IPS DF 6.9 (cell line): ENCODE measurements around the gene IL11.
A peak's percentile ranks its signal among the peaks of the same experiment; 100 is the strongest.

Experiments
- DNase-seq: peaks from one replicate; pipeline ENCODE4 v3.0.0-alpha.2; 2013; ENCODE audit warnings: low read depth, low spot score
- H3K27ac ChIP-seq: one replicate; pipeline ENCODE4 v1.5.1; 2013; ENCODE audit warnings: low read length, control low read depth
- H3K27me3 ChIP-seq: 2 replicates; pipeline ENCODE4 v1.6.1; 2013; ENCODE audit warnings: mild to moderate bottlenecking, low read length; ENCODE audit not compliant: control insufficient read depth, insufficient read depth
- H3K36me3 ChIP-seq: 2 replicates; pipeline ENCODE4 v1.6.1; 2013; ENCODE audit warnings: low read length; ENCODE audit not compliant: control insufficient read depth, insufficient read depth
- H3K4me1 ChIP-seq: 2 replicates; pipeline ENCODE4 v1.6.1; 2013; ENCODE audit warnings: low read length; ENCODE audit not compliant: control insufficient read depth, insufficient read depth
- H3K4me3 ChIP-seq: 2 replicates; pipeline ENCODE4 v1.5.1; 2013; ENCODE audit warnings: mild to moderate bottlenecking, low read length
- H3K9me3 ChIP-seq: 2 replicates; pipeline ENCODE4 v1.6.1; 2013; ENCODE audit warnings: low read length, inconsistent platforms; ENCODE audit not compliant: control insufficient read depth, insufficient read depth
- WGBS: extraction: QIAGEN DNeasy Blood & Tissue Kit; methylation state at CpG from one replicate; pipeline ENCODE4 v1.1.7; 2013; ENCODE audit warnings: mixed read lengths, missing lambda C conversion rate; ENCODE audit not compliant: insufficient read length, insufficient coverage; 5-methylcytosine and 5-hydroxymethylcytosine counted together

IL11 gene

GRCh38 chr19:55347442-55348009, 22.7 kb downstream of the IL11 start:
- Histone ChIP-seq H3K27ac (no peak overlapping the region), H3K4me1 (peaks cover 16% of the 10 kb centered on the region), H3K4me3 (no peak overlapping the region), H3K36me3 (peaks cover 15% of the 10 kb centered on the region), H3K9me3 (no peaks in the 10 kb centered on the region), H3K27me3 (no peaks in the 10 kb centered on the region)
- no peak for DNase-seq
- WGBS: no CpG with 5 or more reads among the region's 10 CpGs

DNA sequence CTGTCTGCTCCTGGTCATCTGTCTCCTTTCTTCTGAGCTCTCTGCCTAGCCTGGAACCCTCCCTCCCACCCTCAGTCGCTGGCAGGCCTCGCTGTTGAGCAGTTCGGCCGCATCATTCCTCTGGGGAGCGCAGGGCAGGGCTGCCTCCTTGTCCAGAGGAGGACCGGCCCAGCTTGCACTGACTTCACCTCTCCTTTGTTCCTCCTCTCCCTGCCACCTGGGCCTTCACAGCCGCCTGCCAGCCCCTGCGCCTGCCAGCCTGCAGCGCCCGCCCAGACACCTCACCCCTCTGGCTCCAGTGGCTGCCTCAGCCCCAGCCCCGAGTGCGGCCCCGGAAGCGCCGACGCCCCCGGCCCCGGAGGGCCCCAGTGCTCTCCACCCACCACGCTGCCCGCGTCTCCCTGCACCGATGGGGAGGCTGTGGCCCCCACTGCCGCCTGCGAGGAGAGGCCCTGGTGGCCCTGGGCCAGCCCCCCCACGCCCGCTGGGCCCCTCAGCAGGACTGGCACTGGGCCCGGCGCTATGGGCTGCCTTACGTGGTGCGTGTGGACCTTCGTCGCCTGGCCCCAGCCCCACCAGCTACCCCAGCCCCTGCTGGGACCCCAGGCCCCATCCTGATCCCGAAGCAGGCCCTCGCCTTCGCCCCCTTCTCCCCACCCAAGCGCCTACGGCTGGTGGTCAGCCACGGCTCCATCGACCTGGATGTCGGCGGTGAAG, 23.4 kb downstream of the IL11 start:
- Histone ChIP-seq H3K27ac (no peak overlapping the region), H3K4me3 (no peak overlapping the region), H3K9me3 (no peaks in the 10 kb centered on the region), H3K4me1 (peaks cover 16% of the 10 kb centered on the region), H3K27me3 (no peaks in the 10 kb centered on the region), H3K36me3 (peaks cover 15% of the 10 kb centered on the region)
- no CpG with 5 or more reads among the region's 41 CpGs for WGBS
- DNase-seq: no peak

- Histone ChIP-seq H3K9me3 (no peaks in the 10 kb centered on the region), H3K27me3 (no peaks in the 10 kb centered on the region), H3K4me1 (peaks cover 16% of the 10 kb centered on the region), H3K27ac (no peak overlapping the region), H3K4me3 (no peak overlapping the region), H3K36me3 (peaks cover 15% of the 10 kb centered on the region)
- DNase-seq: no peak
- WGBS: no CpG with 5 or more reads among the region's 43 CpGs
Observed at GRCh38 chr19:55345818-55346724, 24.2 kb downstream of the IL11 start.

DNA sequence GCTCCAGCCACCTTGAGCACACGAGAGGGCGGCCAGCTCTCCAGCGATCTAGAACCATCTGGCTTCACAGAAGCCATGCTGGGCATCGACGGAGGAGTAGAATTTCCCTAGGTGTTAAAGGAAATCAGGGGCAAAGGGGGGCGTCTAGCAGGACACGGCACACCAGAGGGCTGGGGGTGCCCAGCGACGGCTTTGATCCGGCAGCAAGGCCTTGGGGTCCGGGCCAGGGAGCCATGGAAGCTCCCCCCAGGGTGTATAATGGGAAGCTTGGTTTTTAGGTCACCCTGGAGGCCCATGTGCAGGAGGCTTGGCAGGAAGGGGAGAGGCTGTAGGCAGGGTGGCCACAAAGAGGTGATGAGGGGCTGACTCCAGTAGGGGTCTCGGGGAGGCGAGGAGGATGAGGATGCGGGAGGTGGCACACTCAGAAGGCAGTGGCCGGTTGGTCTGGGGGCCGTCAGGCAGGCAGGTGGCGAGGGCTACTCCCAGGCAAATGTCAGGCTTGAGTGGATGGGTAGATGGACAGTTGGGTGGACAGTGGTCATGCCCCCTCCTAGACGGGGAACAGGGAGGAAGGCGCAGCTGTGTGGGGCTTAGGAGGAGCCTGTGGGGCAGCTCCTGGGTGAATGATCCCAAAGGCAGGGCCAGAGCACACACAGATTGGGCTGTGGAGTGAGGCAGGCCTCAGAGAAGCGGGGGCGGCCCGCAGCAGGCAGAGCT, 25.0 kb downstream of the IL11 start:
- Histone ChIP-seq H3K27ac (no peak overlapping the region), H3K27me3 (no peaks in the 10 kb centered on the region), H3K4me1 (peaks cover 12% of the 10 kb centered on the region), H3K9me3 (no peaks in the 10 kb centered on the region), H3K4me3 (no peak overlapping the region), H3K36me3 (peaks cover 15% of the 10 kb centered on the region)
- WGBS: no CpG with 5 or more reads among the region's 22 CpGs
- DNase-seq: no peak

DNA sequence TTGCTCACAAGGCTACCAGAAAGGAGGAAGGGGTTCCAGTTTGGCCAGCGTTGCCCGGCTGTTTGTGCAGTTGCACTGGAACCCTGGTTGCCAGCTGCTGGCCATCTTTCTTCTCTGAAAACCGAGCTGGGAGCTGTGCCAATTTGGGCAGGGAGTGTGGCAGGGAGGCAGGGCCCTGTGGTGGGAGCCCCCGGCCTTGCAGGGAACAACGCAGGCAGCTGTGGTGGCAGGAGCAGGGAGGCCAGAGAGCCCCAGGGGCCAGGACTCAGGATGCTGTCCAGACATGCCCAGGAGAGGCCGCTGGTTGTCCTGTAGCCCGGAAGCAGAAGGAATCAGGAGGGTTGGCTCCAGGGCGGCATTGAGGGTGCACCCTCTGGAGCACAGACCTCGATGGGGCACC, 25.8 kb downstream of the IL11 start:
- H3K9me3 ChIP-seq: no peaks in the 10 kb centered on the region
- H3K27ac ChIP-seq: no peak overlapping the region
- peaks cover 15% of the 10 kb centered on the region for H3K36me3 ChIP-seq
- peaks cover 12% of the 10 kb centered on the region for H3K4me1 ChIP-seq
- no peak overlapping the region for H3K4me3 ChIP-seq
- H3K27me3 ChIP-seq: no peaks in the 10 kb centered on the region
- WGBS: no CpG with 5 or more reads among the region's 9 CpGs
- no peak for DNase-seq

- Histone ChIP-seq H3K9me3 (no peaks in the 10 kb centered on the region), H3K27me3 (no peaks in the 10 kb centered on the region), H3K27ac (no peak overlapping the region), H3K36me3 (peaks cover 9% of the 10 kb centered on the region), H3K4me3 (no peak overlapping the region; the same call in 1 of the 2 replicates), H3K4me1 (peaks cover 2% of the 10 kb centered on the region)
- DNase-seq: no peak
- no CpG with 5 or more reads among the region's 50 CpGs for WGBS
Observed at GRCh38 chr19:55341595-55342531, 28.4 kb downstream of the IL11 start.

- Histone ChIP-seq H3K36me3 (peaks cover 8% of the 10 kb centered on the region), H3K27me3 (no peaks in the 10 kb centered on the region), H3K27ac (no peak overlapping the region), H3K4me1 (peaks cover 2% of the 10 kb centered on the region), H3K4me3 (peak overlapping the region; percentile 64; the same call in 1 of the 2 replicates), H3K9me3 (no peaks in the 10 kb centered on the region)
- no peak for DNase-seq
- no CpG with 5 or more reads among the region's 15 CpGs for WGBS
Observed at GRCh38 chr19:55341171-55341588, 29.1 kb downstream of the IL11 start.

DNA sequence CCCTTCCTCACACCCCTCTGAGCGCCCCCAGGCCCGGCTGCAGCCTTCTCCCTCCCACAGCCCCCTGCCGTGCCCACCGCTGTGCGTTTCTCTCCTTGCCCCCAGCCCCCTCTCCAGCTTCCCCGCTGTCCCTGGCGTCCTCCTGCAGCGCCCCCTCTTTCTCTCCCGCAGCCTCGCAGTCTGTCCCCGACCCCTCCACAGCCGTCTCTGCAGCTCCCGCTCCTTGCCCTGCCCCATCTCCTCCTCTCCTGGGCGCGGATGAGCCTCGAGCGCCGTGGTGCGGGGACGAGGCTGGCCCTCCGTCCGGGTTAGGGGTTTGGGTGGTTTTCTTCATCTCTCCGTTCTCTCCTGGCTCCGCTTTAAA, 29.5 kb downstream of the IL11 start:
- peaks cover 2% of the 10 kb centered on the region for H3K4me1 ChIP-seq
- peak overlapping the region; percentile 64; the same call in 1 of the 2 replicates for H3K4me3 ChIP-seq
- no peak for DNase-seq
- H3K27me3 ChIP-seq: no peaks in the 10 kb centered on the region
- H3K36me3 ChIP-seq: peaks cover 8% of the 10 kb centered on the region
- H3K9me3 ChIP-seq: no peaks in the 10 kb centered on the region
- WGBS: no CpG with 5 or more reads among the region's 24 CpGs
- no peak overlapping the region for H3K27ac ChIP-seq

DNA sequence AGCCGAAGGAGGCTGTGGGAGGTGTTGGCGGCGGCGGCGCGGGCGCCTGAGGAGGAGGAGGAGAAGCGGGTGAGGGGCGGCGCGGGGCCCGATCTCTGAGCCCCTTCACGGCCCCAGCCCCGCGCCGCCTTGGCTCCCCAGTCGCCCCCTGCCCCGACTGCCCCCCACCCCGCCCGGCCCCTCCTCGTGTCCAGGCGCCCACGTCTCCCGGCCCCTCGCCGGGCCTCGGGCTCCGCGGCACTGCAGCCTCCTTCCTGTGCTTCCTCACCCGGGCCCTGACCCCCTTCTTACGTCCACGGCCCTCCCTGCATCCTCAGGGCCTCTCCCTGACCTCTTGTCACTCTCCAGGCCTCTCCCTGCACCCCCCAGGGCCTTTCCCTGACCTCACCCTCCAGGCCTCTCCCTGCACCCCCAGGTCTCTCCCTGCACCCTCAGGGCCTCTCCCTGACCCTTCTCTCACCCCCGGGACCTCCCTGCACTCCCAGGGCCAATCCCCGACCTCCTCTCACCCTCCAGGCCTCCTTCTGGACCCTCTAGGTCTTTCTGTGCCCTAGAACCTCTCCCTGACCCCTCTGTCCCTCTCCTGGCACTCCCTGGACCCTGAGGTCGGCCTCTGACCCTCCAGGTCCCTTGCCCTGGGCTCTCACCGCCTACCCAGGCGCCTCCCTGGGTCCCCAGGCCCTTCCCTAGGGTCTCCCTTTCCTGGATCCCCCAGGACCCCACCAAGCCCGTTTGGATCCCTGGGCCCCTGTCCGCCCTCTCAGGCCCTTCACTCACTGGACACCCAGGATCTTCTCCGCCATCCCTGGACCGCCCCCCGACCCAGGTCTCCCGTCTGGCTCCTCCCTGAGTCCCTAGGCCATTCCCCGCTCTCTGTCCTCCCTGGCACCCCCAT, 30.1 kb downstream of the IL11 start:
- DNase-seq: no peak
- WGBS: no CpG with 5 or more reads among the region's 44 CpGs
- no peaks in the 10 kb centered on the region for H3K9me3 ChIP-seq
- peaks cover 2% of the 10 kb centered on the region for H3K4me1 ChIP-seq
- H3K27ac ChIP-seq: no peak overlapping the region
- H3K27me3 ChIP-seq: no peaks in the 10 kb centered on the region
- peak overlapping the region; percentile 64; the same call in 1 of the 2 replicates for H3K4me3 ChIP-seq
- H3K36me3 ChIP-seq: peaks cover 8% of the 10 kb centered on the region
